ENCODE results near the gene SULT1A1. TPM values are rescaled to one million over a fixed set of nuclear protein-coding genes. Genes with fewer than 3 reads are reported as not detected.

The SULT1A1 gene
- total and polyA plus RNA-seq, 2 of the 8 experiments (the other 6 are each of a cell fraction or from before 2014, with no cell fraction given): 2.1 to 4.0 TPM

DNA sequence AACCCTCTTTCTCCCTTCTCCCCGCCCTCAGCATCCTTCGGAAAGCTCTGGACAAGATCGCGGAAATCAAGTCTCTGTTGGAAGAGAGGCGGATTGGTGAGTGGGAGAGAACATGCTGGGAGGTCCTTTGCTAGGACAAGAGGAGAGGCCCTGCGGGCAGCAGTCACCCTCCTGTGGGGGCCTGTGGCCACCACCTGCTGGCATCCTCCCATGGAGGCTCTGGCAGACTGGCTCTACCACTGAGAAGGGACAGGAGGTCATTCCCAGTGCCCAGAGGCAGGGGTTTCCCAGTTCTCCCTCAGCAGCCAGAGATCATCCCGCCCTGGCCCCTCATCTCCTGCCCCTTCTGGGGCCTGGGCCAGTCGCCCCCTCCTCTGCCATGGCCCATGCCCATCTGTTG is 20.8 kb downstream of the SULT1A1 start:
- Histone ChIP-seq H3K9ac (replicated peaks in 1 of 4; ENCODE audit: extremely low read depth in 1 of 4, low read depth in 3 of 4, low read length in 3 of 4) (no peak overlapping the region), H2AFZ (ENCODE audit: low read length) (no peak overlapping the region), H3K4me1 (replicated peaks in 1 of 4; ENCODE audit: control insufficient read depth in 3 of 4, insufficient read depth in 4 of 4, low read length in 3 of 4) (no peaks in the 10 kb centered on the region), H3K79me2 (ENCODE audit: control insufficient read depth in 1 of 2, insufficient read depth in 2 of 2, low read length in 2 of 2) (no peaks in the 10 kb centered on the region), H3K23ac (ENCODE audit: insufficient read length) (no peak overlapping the region), H2BK5ac (ENCODE audit: low read depth, low read length) (no peak overlapping the region), H3K23me2 (ENCODE audit: low read depth, low read length) (no peaks in the 10 kb centered on the region), H3K4ac (replicated peaks; ENCODE audit: insufficient read length, low read depth, low read length) (no peak overlapping the region), H3K27me3 (replicated peaks in 1 of 4; ENCODE audit: control insufficient read depth in 3 of 4, extremely low read depth in 1 of 4, insufficient read depth in 3 of 4, low read length in 3 of 4) (no peaks in the 10 kb centered on the region), H2BK12ac (ENCODE audit: low read depth, low read length) (no peak overlapping the region), H3K27ac (ENCODE audit: low read depth, low read length) (no peak overlapping the region), H4K5ac (ENCODE audit: insufficient read length, low read depth, low read length) (no peak overlapping the region), H2AK5ac (ENCODE audit: low read depth, low read length) (no peak overlapping the region), H2BK20ac (ENCODE audit: low read length) (no peak overlapping the region), H4K20me1 (replicated peaks in 1 of 2; ENCODE audit: control insufficient read depth in 1 of 2, insufficient read depth in 2 of 2, low read length in 2 of 2) (peaks cover 0 to 2% of the 10 kb centered on the region in 2 experiments), H3K4me3 (ENCODE audit: extremely low read depth in 1 of 4, insufficient read depth in 2 of 4, low read depth in 3 of 4, low read length in 4 of 4) (no peak overlapping the region), H2BK120ac (replicated peaks; ENCODE audit: low read depth, low read length) (no peak overlapping the region), H3K14ac (ENCODE audit: insufficient read length) (no peak overlapping the region), H3K79me1 (ENCODE audit: low read depth, low read length) (no peaks in the 10 kb centered on the region), H4K91ac (replicated peaks; ENCODE audit: insufficient read length, low read length) (no peak overlapping the region), H3K36me3 (ENCODE audit: control insufficient read depth in 2 of 4, insufficient read depth in 4 of 4, low read length in 3 of 4) (peaks cover 0 to 7% (median 2%) of the 10 kb centered on the region in 4 experiments; a peak in 5 of 8 replicates), H2BK15ac (ENCODE audit: low read length) (no peak overlapping the region), H3K9me3 (ENCODE audit: insufficient read depth in 2 of 2, low read depth in 1 of 2, low read length in 1 of 2) (no peaks in the 10 kb centered on the region), H4K8ac (ENCODE audit: extremely low read depth, insufficient read depth, low read length) (no peak overlapping the region), H3K56ac (replicated peaks; ENCODE audit: insufficient read length, low read depth, low read length) (no peak overlapping the region), H3K18ac (ENCODE audit: extremely low read depth, low read length) (no peak overlapping the region), H3K4me2 (ENCODE audit: insufficient read depth in 1 of 2, low read depth in 2 of 2, low read length in 2 of 2) (no peak overlapping the region)
- DNase-seq (ENCODE audit: low read depth in 1 of 2, low spot score in 2 of 2) (no peak), FAIRE-seq (no peak)
- 91% methylated on average over 7 of the region's 8 CpGs; no CpG with 5 or more reads in 1 of the 2 experiments for WGBS, 2 experiments (ENCODE audit: extremely low coverage in 1 of 2, insufficient coverage in 1 of 2, insufficient read length in 1 of 2, insufficient replicate concordance in 2 of 2, low coverage in 1 of 2, low lambda C conversion rate in 2 of 2, missing lambda C conversion rate in 1 of 2)
- ChIA-PET POLR2A (ENCODE audit: partially characterized antibody) (no interaction called here), CTCF (ENCODE audit: partially characterized antibody) (interaction anchor here (0.6 kb wide), 1 partner anchor 435 kb away, joined by 3 read pairs; no protein-coding TSS in a partner anchor)
- TF ChIP-seq, protein P1, sequence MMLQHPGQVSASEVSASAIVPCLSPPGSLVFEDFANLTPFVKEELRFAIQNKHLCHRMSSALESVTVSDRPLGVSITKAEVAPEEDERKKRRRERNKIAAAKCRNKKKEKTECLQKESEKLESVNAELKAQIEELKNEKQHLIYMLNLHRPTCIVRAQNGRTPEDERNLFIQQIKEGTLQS (IDR thresholded peaks at IDR 0.05; ENCODE audit: insufficient read depth, low read depth, low read length): no peak
- TF ChIP-seq TAF7 (optimal IDR thresholded peaks at IDR 0.05; ENCODE audit: borderline replicate concordance, low read depth, low read length) (no peak), BRCA1 (IDR thresholded peaks at IDR 0.05; ENCODE audit: low read depth, low read length) (no peak), TEAD4 (IDR thresholded peaks at IDR 0.05; ENCODE audit: low read depth, low read length) (no peak), HDAC2 (IDR thresholded peaks at IDR 0.05; ENCODE audit: borderline replicate concordance in 1 of 2, low read depth in 2 of 2, low read length in 2 of 2) (no peak), POLR2A (IDR thresholded peaks at IDR 0.05; ENCODE audit: control extremely low read depth in 1 of 2, low read depth in 2 of 2, low read length in 2 of 2) (no peak), PHF8 (conservative IDR thresholded peaks at IDR 0.05; ENCODE audit: low read depth, low read length) (no peak), NRF1 (IDR thresholded peaks at IDR 0.05; ENCODE audit: low read depth, low read length) (no peak), POLR2AphosphoS5 (IDR thresholded peaks at IDR 0.05; ENCODE audit: low read depth, low read length) (no peak), CBX5 (IDR thresholded peaks at IDR 0.05; ENCODE audit: low read depth, low read length) (no peak), SIRT6 (IDR thresholded peaks at IDR 0.05; ENCODE audit: low read length) (no peak), BACH1 (IDR thresholded peaks at IDR 0.05; ENCODE audit: low read length) (no peak), KDM5A (IDR thresholded peaks at IDR 0.05; ENCODE audit: low read length) (no peak), TBP (IDR thresholded peaks at IDR 0.05; ENCODE audit: low read depth, low read length) (no peak)

All from H1 (cell line).